Measurements from ENCODE around the gene GUCY1A1.

GUCY1A1 gene

GRCh38 chr4:155674669-155675071 is 8.0 kb downstream of the GUCY1A1 start:
- no peak overlapping the region for H3K4me3 Mint-ChIP-seq
- no peaks in the 10 kb centered on the region for H3K36me3 Mint-ChIP-seq
- no peaks in the 10 kb centered on the region for H3K9me3 Mint-ChIP-seq (ENCODE audit: low read depth)
- no peak overlapping the region for H3K27ac Mint-ChIP-seq
- peaks cover 28% of the 10 kb centered on the region for H3K27me3 Mint-ChIP-seq
- no peaks in the 10 kb centered on the region for H3K4me1 Mint-ChIP-seq (ENCODE audit: low read depth)

GRCh38 chr4:155675709-155676429 is 9.2 kb downstream of the GUCY1A1 start:
- Mint-ChIP-seq H3K36me3 (no peaks in the 10 kb centered on the region), H3K4me3 (no peak overlapping the region), H3K9me3 (ENCODE audit: low read depth) (no peaks in the 10 kb centered on the region), H3K27ac (no peak overlapping the region), H3K27me3 (peaks cover 20% of the 10 kb centered on the region), H3K4me1 (ENCODE audit: low read depth) (no peaks in the 10 kb centered on the region)

GRCh38 chr4:155676430-155676825 is 9.8 kb downstream of the GUCY1A1 start:
- Mint-ChIP-seq H3K4me3 (no peak overlapping the region), H3K27me3 (peaks cover 17% of the 10 kb centered on the region), H3K36me3 (no peaks in the 10 kb centered on the region), H3K4me1 (ENCODE audit: low read depth) (no peaks in the 10 kb centered on the region), H3K9me3 (ENCODE audit: low read depth) (no peaks in the 10 kb centered on the region), H3K27ac (no peak overlapping the region)

GRCh38 chr4:155678011-155678410 is 11.4 kb downstream of the GUCY1A1 start:
- Mint-ChIP-seq H3K27ac (no peak overlapping the region), H3K9me3 (ENCODE audit: low read depth) (no peaks in the 10 kb centered on the region), H3K27me3 (peaks cover 13% of the 10 kb centered on the region), H3K36me3 (no peaks in the 10 kb centered on the region), H3K4me1 (ENCODE audit: low read depth) (no peaks in the 10 kb centered on the region), H3K4me3 (no peak overlapping the region)

GRCh38 chr4:155679343-155679742 is 12.7 kb downstream of the GUCY1A1 start:
- Mint-ChIP-seq H3K4me1 (ENCODE audit: low read depth) (no peaks in the 10 kb centered on the region), H3K27me3 (peaks cover 16% of the 10 kb centered on the region), H3K36me3 (no peaks in the 10 kb centered on the region), H3K4me3 (no peak overlapping the region), H3K9me3 (ENCODE audit: low read depth) (no peaks in the 10 kb centered on the region), H3K27ac (no peak overlapping the region)

GRCh38 chr4:155681886-155682285 is 15.2 kb downstream of the GUCY1A1 start:
- no peaks in the 10 kb centered on the region for H3K36me3 Mint-ChIP-seq
- H3K27me3 Mint-ChIP-seq: peaks cover 10% of the 10 kb centered on the region
- no peaks in the 10 kb centered on the region for H3K4me1 Mint-ChIP-seq (ENCODE audit: low read depth)
- H3K9me3 Mint-ChIP-seq (ENCODE audit: low read depth): no peaks in the 10 kb centered on the region
- H3K4me3 Mint-ChIP-seq: no peak overlapping the region
- no peak overlapping the region for H3K27ac Mint-ChIP-seq

- Mint-ChIP-seq H3K27ac (no peak overlapping the region), H3K4me1 (ENCODE audit: low read depth) (no peaks in the 10 kb centered on the region), H3K4me3 (no peak overlapping the region), H3K9me3 (ENCODE audit: low read depth) (no peaks in the 10 kb centered on the region), H3K36me3 (no peaks in the 10 kb centered on the region), H3K27me3 (peaks cover 4% of the 10 kb centered on the region)
Measured at GRCh38 chr4:155684423-155684822, 17.8 kb downstream of the GUCY1A1 start.

- H3K4me1 Mint-ChIP-seq (ENCODE audit: low read depth): no peaks in the 10 kb centered on the region
- no peak overlapping the region for H3K27ac Mint-ChIP-seq
- H3K9me3 Mint-ChIP-seq (ENCODE audit: low read depth): no peaks in the 10 kb centered on the region
- no peaks in the 10 kb centered on the region for H3K36me3 Mint-ChIP-seq
- peaks cover 4% of the 10 kb centered on the region for H3K27me3 Mint-ChIP-seq
- no peak overlapping the region for H3K4me3 Mint-ChIP-seq
Measured at GRCh38 chr4:155684892-155685541, 18.4 kb downstream of the GUCY1A1 start.

- Mint-ChIP-seq H3K4me3 (no peak overlapping the region), H3K4me1 (ENCODE audit: low read depth) (no peaks in the 10 kb centered on the region), H3K27ac (no peak overlapping the region), H3K36me3 (no peaks in the 10 kb centered on the region), H3K27me3 (peaks cover 3% of the 10 kb centered on the region), H3K9me3 (ENCODE audit: low read depth) (no peaks in the 10 kb centered on the region)
Measured at GRCh38 chr4:155687380-155687982, 20.8 kb downstream of the GUCY1A1 start.

- no peak overlapping the region for H3K27ac Mint-ChIP-seq
Measured at GRCh38 chr4:155688211-155688610, 21.6 kb downstream of the GUCY1A1 start.

GRCh38 chr4:155688860-155689259 is 22.2 kb downstream of the GUCY1A1 start:
- Mint-ChIP-seq H3K27me3 (no peaks in the 10 kb centered on the region), H3K36me3 (no peaks in the 10 kb centered on the region), H3K4me3 (no peak overlapping the region), H3K27ac (no peak overlapping the region), H3K4me1 (ENCODE audit: low read depth) (no peaks in the 10 kb centered on the region), H3K9me3 (ENCODE audit: low read depth) (no peaks in the 10 kb centered on the region)

More at GRCh38 chr4:155688211-155688610, 21.6 kb downstream of the GUCY1A1 start:
- Mint-ChIP-seq H3K9me3 (ENCODE audit: low read depth) (no peaks in the 10 kb centered on the region), H3K36me3 (no peaks in the 10 kb centered on the region), H3K27me3 (peaks cover 3% of the 10 kb centered on the region), H3K4me3 (no peak overlapping the region), H3K4me1 (ENCODE audit: low read depth) (no peaks in the 10 kb centered on the region)

GRCh38 chr4:155690044-155690837 is 23.6 kb downstream of the GUCY1A1 start:
- Mint-ChIP-seq H3K4me3 (no peak overlapping the region), H3K36me3 (no peaks in the 10 kb centered on the region), H3K9me3 (ENCODE audit: low read depth) (no peaks in the 10 kb centered on the region), H3K27ac (no peak overlapping the region), H3K27me3 (no peaks in the 10 kb centered on the region), H3K4me1 (ENCODE audit: low read depth) (no peaks in the 10 kb centered on the region)

- Mint-ChIP-seq H3K27me3 (peaks cover 2% of the 10 kb centered on the region), H3K4me3 (no peak overlapping the region), H3K27ac (no peak overlapping the region), H3K9me3 (ENCODE audit: low read depth) (no peaks in the 10 kb centered on the region), H3K36me3 (no peaks in the 10 kb centered on the region), H3K4me1 (ENCODE audit: low read depth) (no peaks in the 10 kb centered on the region)
Measured at GRCh38 chr4:155692361-155692760, 25.7 kb downstream of the GUCY1A1 start.

- Mint-ChIP-seq H3K4me1 (ENCODE audit: low read depth) (no peaks in the 10 kb centered on the region), H3K27me3 (peaks cover 5% of the 10 kb centered on the region), H3K4me3 (no peak overlapping the region), H3K27ac (no peak overlapping the region), H3K9me3 (ENCODE audit: low read depth) (no peaks in the 10 kb centered on the region), H3K36me3 (no peaks in the 10 kb centered on the region)
Measured at GRCh38 chr4:155693015-155693663, 26.5 kb downstream of the GUCY1A1 start.

Data from activated naive CD8-positive, alpha-beta T cell (primary cell).